ENCODE data around the gene NOL3. TPM values are rescaled to one million over a fixed set of nuclear protein-coding genes. Genes with fewer than 3 reads are reported as not detected.

NOL3 gene
- total RNA-seq, 1 donor from 2014 or later, result 15.3 TPM

DNA sequence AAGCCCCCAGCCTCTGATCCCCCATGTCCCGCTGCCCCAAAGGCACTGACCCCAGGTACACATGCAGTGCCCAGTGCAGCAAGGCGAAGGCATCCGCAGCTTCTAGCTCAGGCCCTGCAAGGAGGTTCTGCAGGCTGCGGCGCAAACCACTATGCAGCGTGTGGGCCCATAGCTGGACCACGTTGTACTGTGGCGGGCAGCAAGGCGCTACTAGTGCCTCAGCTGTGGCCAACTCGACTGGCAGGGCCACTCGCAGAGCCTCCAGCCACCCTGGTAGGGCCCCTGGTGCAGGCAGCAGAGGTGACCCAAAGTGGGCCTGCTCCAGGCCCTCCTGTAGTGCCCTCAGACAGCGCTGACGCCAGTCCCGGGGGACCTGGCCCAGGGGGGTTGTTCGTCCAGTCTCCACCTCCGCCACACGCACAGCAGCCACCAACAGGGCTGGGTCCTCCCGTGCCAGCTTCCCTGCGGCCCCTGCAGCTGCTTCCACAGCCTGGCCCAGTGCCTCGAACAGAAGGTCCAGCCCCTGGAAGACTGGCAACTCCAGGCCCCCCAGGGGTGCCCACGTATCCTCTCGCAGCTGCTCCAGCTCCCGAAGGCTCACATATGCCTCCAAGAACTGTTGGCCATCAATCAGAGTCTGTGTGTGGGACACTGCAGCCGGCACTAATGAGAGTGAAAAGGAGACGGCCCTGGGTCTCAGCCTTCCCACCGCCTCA lies 17.0 kb downstream of the NOL3 start:
- no peak for DNase-seq (ENCODE audit: extremely low read depth, low read depth, low spot score)

DNA sequence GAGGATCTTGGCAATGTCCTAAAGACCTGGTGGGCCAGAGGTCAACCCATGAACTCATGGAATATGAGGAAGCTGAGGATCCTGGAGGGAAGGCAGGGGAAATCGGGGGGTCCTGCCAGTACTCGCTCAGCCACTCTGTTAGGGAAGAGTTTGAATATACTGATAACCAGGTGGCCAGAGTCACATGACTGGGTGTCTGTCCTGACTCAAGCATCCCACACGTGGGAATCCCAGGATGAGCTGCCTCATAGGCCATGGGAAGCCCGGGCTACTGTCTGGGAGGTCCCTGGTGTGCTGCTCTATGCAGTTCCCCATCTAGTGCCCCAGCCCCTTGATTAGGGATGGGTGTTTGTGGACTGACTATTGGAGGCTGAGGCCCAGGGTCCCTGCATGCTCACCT lies 18.0 kb downstream of the NOL3 start:
- no peak for DNase-seq (ENCODE audit: extremely low read depth, low read depth, low spot score)

DNA sequence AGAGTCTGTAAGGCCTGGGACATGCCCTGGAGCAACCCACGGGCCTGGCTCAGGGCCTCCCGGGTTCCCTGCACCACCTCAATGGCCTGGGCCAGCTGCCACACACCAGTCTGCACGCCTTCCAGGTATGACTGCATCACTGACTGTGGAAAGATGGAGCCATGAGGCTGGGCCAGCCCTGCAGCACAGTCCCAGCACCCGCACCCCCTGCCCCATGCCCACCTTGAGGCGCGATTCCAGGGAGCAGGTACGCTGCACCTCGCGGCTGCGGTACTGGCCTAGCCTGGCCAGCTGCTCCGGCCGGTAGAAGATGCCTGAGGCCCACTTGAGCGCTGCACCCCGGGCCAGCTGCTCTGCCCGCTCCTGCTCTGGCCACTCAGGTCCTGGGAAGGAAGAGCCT lies 18.5 kb downstream of the NOL3 start:
- DNase-seq (ENCODE audit: extremely low read depth, low read depth, low spot score), result no peak

DNA sequence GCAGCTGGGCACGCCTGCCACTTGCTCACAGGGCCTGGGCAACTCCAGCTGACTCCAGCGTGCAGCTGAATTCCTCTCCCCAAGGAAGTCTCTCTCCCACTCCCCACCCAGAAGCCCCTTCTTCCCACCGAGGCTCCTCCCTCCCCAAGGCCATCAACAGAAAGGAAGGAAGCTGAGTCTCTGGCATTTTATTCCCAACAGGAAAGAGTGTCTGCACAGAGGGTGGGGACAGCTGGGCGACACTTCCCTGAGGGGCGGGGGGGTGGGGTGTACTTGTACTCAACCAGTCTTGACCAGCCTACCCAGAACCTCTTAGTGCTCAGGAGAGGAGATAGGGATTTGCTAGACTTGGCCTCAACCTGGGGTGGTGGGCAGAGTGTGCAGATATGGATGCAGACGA lies 19.7 kb downstream of the NOL3 start, which contains the start of gene EXOC3L1:
Gene EXOC3L1, minus strand, starts transcription at position 96 of the 400 bp plus-strand sequence. CDS start 460 bp downstream, outside the sequence.
- DNase-seq (ENCODE audit: extremely low read depth, low read depth, low spot score), result no peak

DNA sequence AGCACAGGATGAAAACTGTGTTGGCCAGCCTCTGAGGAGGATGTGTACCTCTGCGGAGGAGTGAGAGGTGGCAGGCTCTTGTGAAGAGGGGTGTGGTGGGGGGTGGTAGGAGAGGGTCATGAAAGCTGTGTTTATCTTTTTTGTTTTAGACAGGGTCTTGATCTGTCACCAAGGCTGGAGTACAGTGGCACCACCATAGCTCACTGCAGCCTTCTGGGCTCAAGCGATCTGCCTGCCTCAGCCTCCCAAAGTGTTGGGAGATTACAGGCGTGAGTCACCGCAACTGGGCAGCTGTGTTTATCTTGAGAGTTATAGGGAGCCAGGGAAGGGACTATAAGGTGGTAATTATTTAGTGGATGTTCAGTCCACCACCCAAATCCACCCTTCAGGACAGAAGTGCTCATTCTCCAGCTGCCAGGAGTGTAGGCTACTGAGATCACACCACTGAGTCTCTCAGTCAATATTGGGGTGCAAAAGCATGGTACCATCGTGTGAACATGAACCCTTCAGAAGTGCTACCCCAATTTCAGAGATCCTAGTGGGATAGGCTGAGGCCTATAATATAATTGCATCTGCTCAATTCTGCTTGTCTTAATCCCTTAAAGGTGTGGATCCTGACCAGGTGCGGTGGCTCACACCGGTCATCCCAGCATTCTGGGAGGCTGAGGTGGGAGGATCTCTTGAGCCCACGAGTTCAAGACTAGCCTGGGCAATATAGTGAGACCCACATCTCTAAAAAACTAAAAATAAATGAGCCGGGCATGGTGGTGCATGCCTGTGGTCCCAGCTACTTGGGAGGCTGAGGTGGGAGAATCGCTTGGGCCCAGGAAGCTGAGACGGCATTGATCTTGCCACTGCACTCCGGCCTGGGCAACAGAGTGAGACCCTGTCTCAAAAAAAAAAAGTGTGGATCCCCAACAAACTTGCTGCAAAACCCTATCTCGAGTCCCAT lies 20.4 kb downstream of the NOL3 start:
- DNase-seq (ENCODE audit: extremely low read depth, low read depth, low spot score), result no peak

DNA sequence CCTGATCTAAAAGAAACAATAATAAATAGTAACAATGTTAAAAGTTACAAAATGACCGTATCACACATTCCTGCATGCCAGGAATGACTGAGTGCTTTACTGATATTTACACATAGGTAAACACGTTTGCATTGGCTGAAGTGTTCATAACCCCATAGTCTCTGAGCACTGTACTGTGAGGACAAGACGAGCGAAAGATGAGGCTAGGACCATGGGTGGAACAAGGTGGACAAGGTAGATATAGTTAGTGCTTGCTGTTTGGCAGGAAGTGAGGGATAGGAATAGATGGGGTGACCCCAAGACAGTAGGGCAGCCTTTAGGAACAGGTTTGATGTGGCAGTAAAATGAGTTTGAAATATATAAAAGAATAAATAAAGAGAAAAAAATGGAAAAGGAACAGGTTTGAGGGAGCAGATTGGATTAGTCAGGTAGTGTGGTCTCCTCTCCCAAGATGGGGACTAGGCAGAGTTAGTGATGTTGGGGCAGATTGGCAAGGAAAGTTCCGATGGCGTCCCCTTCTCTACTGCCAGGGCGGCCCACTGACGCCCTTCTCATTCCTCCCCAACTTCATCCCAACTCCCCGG lies 21.2 kb downstream of the NOL3 start:
- DNase-seq (ENCODE audit: extremely low read depth, low read depth, low spot score), result no peak

DNA sequence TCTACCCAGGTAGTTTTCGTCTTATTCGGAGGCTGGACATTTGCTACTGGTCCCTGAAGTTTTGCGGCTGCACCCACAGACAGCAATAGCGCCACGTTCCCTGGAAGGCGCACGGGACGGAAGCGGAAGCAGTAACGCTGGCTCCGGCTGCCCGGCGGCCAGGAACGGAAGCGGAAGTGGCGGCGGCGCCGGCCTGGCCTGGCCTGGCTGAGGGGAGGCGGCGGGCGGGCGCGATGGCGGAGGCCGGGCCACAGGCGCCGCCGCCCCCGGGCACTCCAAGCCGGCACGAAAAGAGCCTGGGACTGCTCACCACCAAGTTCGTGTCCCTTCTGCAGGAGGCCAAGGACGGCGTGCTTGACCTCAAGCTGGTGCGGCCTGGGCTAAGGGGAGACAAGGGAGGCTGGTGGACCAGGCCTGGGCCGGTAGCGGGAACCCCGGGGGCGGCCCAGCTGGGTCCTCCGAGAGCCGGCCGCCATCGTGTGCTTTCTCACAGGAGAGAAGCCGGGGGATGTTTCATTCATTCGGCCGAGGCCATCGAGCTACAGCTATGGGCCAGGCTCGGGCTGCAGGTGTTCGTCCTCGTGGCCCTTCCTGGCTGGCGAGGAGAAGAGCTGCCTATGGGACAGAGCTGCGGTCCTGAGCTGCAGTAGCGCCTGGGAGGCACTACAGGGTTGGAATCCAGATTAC lies 21.8 kb downstream of the NOL3 start, which contains the start of gene E2F4:
Gene E2F4, plus strand, starts transcription at position 161 of the 687 bp plus-strand sequence. Its CDS starts 73 bp downstream, at position 234.
- no peak for DNase-seq (ENCODE audit: extremely low read depth, low read depth, low spot score)

DNA sequence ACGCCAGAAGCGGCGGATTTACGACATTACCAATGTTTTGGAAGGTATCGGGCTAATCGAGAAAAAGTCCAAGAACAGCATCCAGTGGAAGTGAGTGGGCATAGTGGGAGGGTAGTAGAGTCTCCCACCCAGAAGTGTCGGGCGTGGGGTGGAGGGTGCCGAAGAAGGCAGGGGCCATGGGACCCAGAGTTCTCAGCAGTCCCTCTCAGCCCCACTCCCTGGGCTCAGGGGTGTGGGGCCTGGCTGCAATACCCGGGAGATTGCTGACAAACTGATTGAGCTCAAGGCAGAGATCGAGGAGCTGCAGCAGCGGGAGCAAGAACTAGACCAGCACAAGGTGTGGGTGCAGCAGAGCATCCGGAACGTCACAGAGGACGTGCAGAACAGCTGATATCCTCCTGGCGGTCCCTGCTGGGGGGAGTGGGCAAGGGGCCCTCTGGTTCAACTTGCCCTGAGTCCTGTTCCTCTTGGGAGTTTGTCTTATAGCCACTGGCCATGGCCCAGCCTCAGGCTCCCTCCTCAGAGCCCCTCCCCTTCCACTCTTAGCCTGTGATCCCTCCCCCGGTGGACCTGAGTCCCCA lies 22.5 kb downstream of the NOL3 start:
- no peak for DNase-seq (ENCODE audit: extremely low read depth, low read depth, low spot score)

DNA sequence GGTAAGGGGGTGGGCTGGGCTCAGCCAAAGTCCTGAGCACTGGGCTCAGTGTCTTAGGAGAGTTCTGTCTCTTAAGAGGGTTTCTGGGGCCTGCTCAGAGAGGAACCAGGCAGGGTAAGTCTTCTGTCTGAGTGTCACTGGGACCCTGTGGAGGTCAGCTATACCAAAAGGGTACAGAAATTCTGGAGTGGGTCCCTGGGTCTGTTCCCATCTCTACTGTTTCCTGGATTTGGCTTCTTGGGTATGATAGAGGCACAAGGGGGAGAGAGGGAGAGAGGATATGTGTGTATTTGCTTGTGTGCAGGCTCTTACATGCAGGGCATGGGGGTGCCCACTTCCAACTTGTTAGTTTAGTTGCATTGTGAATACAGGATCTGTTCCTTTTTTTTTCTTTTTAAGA lies 23.2 kb downstream of the NOL3 start:
- no peak for DNase-seq (ENCODE audit: extremely low read depth, low read depth, low spot score)

DNA sequence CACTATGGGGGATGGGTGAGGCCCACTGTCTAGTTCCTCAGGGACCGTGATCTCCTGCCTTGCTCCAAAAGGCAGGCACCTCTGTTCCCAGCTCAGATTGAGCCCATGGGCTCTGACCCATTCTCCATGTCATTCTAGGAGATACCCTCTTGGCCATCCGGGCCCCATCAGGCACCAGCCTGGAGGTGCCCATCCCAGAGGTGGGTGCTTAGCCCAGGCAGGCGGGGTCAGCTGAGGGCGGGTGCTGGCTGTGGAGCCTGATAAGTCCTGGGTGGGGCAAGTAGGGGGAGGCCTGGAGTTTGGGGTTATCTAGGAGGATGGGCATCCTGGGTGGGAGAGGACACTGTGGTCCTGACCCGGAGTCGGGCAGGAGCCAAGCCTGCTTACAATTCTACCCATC lies 23.9 kb downstream of the NOL3 start:
- no peak for DNase-seq (ENCODE audit: extremely low read depth, low read depth, low spot score)

DNA sequence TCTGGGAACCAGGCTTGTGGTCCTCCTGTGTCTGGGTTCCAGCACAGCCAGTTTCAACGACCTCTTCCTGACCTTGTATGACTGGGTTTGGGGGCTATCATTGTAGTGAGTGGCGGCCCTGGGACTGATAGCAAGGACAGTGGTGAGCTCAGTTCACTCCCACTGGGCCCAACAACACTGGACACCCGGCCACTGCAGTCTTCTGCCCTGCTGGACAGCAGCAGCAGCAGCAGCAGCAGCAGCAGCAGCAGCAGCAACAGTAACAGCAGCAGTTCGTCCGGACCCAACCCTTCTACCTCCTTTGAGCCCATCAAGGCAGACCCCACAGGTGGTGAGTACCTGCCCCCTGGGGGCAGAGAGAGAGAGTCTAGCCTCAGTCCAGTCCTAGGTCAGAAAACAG lies 25.3 kb downstream of the NOL3 start:
- no peak for DNase-seq (ENCODE audit: extremely low read depth, low read depth, low spot score)

DNA sequence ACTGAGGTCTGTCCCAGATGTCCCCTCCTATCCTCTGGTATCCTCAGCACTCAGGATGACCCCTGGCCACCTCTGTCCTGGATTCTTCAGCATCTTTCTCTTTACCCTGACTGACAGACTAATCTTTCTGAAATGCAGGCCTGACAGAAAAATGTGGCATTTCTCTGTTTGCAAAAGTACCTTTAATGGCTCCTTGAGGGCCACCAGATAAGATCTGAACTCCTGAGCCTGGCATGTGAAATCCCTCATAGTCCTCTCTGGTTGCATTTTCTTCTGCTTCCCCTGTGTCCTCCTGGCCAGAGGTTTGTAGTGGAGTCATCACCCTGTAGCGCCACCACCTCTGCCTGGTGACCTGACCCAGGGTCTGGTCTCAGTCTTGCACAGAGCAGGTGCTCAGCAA lies 26.5 kb downstream of the NOL3 start:
- no peak for DNase-seq (ENCODE audit: extremely low read depth, low read depth, low spot score)

DNA sequence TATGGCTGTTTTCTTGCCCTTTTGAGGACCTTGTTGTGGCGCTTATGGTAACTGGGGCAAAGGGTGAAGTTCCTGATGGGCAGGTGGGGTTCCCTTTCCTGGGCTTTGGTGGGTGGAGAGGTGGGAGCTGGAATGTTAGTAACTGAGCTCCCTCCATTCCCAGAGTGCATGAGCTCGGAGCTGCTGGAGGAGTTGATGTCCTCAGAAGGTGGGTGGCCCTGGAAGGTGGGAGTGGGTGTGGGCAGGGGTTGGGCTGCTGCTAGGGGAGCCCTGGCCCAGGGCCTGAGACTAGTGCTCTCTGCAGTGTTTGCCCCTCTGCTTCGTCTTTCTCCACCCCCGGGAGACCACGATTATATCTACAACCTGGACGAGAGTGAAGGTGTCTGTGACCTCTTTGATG lies 27.4 kb downstream of the NOL3 start:
- no peak for DNase-seq (ENCODE audit: extremely low read depth, low read depth, low spot score)

DNA sequence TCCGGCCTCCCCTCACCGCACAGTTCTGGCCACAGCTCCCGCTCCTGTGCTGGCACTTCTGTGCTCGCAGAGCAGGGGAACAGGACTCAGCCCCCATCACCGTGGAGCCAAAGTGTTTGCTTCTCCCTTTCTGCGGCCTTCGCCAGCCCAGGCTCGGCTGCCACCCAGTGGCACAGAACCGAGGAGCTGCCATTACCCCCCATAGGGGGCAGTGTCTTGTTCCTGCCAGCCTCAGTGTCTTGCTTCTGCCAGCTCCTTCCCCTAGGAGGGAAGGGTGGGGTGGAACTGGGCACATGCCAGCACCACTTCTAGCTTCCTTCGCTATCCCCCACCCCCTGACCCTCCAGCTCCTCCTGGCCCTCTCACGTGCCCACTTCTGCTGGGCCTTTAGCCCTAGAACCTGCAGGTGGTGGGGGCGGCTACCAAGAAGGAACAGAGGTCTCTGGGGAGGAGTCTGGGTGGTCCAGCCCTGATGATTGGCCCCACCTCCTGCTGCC lies 27.9 kb downstream of the NOL3 start:
- DNase-seq (ENCODE audit: extremely low read depth, low read depth, low spot score), result no peak

DNA sequence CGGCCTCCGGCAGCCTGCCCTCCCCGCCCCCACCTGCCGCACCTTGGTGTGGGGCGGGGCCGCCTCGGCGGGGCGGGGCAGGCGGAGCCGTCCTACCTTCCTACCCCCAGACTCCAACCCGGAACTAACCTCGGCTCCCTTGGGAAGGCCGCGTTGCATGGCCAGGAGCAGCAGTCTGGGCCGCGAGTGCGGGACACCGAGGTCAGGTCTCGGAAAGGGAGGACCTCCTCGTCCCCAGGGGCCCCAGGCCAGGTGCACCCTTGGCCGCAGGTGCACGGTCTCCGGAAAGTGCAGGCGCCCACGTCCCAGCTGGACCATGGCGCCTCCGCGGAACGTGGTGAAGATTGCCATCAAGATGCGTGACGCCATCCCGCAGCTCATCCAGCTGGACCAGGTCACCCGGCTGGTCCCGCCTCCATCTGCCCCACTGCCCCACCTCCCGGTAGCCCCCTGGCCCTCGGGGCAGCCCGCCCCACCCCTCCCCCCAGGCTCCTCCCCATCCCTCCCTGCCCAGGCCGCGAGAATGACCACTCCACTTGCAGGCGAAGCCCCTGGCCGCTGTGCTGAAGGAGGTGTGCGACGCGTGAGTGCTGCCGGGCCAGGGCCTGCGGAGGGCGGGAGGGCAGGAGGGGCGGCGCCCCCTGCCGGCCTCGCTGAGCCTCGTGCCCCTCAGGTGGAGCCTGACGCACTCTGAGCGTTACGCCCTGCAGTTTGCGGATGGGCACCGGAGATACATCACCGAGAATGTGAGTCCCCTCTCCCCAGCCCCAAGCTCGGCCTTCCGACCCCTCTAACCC lies 28.9 kb downstream of the NOL3 start, which contains the start of gene ELMO3:
Gene ELMO3, plus strand, starts transcription at position 121 of the 797 bp plus-strand sequence. Its CDS starts 196 bp downstream, at position 317.
- DNase-seq (ENCODE audit: extremely low read depth, low read depth, low spot score), result no peak

DNA sequence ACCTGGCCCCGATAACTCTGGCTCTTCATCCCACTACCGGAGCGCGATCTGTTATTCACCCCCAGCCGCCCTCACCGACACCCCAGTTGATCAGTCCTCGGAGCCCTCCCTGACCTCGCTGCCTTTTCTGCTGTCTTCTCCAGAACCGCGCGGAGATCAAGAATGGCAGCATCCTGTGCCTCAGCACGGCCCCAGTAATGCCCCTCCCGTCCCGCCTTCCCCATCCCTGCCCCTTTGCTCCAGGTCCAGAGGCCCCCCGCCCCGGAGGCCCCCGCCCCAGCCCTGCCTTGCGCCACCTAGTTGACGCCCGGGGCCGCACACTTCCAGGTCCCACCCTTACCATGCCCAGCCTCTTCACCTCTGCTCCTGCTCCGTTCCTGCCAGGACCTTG lies 29.5 kb downstream of the NOL3 start:
- no peak for DNase-seq (ENCODE audit: extremely low read depth, low read depth, low spot score)

DNA sequence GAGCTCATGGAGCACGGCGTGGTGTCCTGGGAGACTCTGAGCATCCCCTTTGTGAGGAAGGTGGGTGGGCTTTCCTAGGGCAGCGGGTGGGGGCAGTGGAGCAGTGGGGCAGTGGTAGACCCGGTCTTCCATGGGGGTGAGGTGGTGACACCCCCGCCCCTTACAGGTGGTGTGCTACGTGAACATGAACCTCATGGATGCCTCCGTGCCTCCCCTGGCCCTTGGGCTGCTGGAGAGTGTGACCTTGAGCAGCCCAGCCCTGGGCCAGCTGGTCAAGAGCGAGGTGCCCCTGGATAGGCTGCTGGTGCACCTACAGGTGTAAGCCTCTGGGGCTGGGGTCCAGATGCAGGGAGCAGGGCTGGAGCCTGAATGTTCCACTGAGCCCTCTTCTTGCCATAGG lies 30.2 kb downstream of the NOL3 start:
- DNase-seq (ENCODE audit: extremely low read depth, low read depth, low spot score), result no peak

DNA sequence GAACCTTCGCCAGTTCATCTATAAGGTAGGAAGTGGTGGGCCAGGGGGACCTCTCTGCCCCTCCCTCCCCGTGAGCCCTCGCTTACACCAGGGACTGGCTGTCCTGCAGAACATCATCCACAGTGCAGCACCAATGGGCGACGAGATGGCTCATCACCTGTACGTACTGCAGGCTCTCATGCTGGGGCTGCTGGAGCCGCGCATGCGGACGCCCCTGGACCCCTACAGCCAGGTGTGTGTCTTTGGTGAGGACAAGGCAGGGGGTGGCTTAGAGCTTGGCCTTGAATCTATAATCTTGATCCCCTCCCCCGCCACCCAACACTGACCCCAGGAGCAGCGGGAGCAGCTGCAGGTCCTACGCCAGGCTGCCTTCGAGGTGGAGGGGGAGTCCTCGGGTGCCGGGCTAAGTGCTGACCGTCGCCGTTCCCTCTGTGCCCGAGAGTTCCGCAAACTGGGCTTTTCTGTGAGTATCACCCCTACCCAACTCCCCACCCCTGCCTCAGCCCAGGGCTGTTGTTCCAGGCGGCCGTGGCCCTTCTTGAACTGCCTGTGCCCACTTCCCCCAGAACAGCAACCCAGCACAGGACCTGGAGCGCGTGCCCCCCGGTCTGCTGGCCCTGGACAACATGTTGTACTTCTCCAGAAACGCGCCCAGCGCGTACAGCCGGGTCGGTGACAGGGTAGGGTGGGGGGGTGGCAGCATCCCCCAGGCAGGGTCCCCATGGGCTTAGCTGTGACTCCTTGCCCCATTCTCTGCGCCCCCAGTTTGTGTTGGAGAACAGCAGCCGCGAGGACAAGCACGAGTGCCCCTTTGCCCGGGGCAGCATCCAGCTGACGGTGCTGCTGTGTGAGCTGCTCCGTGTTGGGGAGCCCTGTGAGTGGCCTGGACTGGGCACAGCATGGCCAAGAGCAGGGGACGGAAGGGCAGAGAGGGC lies 31.3 kb downstream of the NOL3 start:
- DNase-seq (ENCODE audit: extremely low read depth, low read depth, low spot score), result no peak
